IMR-90 (cell line): ENCODE measurements around the gene CHST8. TPM values are rescaled to one million over a fixed set of nuclear protein-coding genes. Genes with fewer than 3 reads are reported as not detected.

Experiments
- ATAC-seq: fragments of 200-7000 bp; cut with Tn5 transposase; 2 replicates; pipeline ENCODE4 v1.9.1; 2020; ENCODE audit warnings: low read depth, mild to moderate bottlenecking, moderate library complexity
- BruUV-seq: library from RNA; stranded (reverse); fragments of 400-500 nt; replicated peaks from 2 replicates; lab custom pipeline; 2021; lab: Mats Ljungman, UMichigan
- CTCF ChIA-PET: fragments of 300-600 bp; formaldehyde crosslinking; extraction: SDS; loops from one replicate; lab custom pipeline; 2021; ENCODE audit warnings: antibody characterized with exemption; lab: Yijun Ruan, JAX
- POLR2A ChIA-PET: fragments of 300-600 bp; sonication (Branson Sonifier 250); formaldehyde crosslinking; loops from one replicate; lab custom pipeline; 2022; ENCODE audit warnings: antibody characterized with exemption; ENCODE audit not compliant: unreplicated experiment; lab: Charles Lee
- DNase-seq: peaks from one replicate; pipeline ENCODE4 v3.0.0; 2013
- H2AFZ ChIP-seq: replicated peaks from 2 replicates; pipeline ENCODE3; 2013; ENCODE audit warnings: low read length, mild to moderate bottlenecking; ENCODE audit not compliant: poor library complexity
- H2AK5ac ChIP-seq: 2 replicates; pipeline ENCODE4 v1.6.1; 2013; ENCODE audit warnings: low read depth, low read length, inconsistent platforms
- H2AK9ac ChIP-seq: replicated peaks from 2 replicates; pipeline ENCODE3; 2013; ENCODE audit warnings: mild to moderate bottlenecking, low read depth, low read length, moderate library complexity; ENCODE audit not compliant: poor library complexity
- H2BK120ac ChIP-seq: 2 replicates; pipeline ENCODE4 v1.6.1; 2013; ENCODE audit warnings: low read depth, low read length, inconsistent platforms
- H2BK15ac ChIP-seq: 3 replicates; pipeline ENCODE4 v1.6.1; 2013; ENCODE audit warnings: low read depth, low read length, inconsistent platforms
- H2BK20ac ChIP-seq: 2 replicates; pipeline ENCODE4 v1.6.1; 2013; ENCODE audit warnings: low read depth, mild to moderate bottlenecking, inconsistent platforms, low read length, moderate library complexity
- H2BK5ac ChIP-seq: 2 replicates; pipeline ENCODE4 v1.6.1; 2013; ENCODE audit warnings: mild to moderate bottlenecking, low read depth, low read length, inconsistent platforms; ENCODE audit not compliant: poor library complexity, severe bottlenecking
- H3K14ac ChIP-seq: replicated peaks from 2 replicates; pipeline ENCODE4 v1.6.1; 2013; ENCODE audit warnings: low read depth, low read length, inconsistent platforms
- H3K18ac ChIP-seq: 2 replicates; pipeline ENCODE4 v1.6.1; 2013; ENCODE audit warnings: low read depth, low read length, control low read depth
- H3K23ac ChIP-seq: 2 replicates; pipeline ENCODE4 v1.6.1; 2013; ENCODE audit warnings: low read depth, low read length, inconsistent platforms
- H3K27ac ChIP-seq: 2 replicates; pipeline ENCODE4 v1.5.1; 2013; ENCODE audit warnings: mild to moderate bottlenecking, control low read depth, low read length; ENCODE audit not compliant: insufficient read depth
- H3K27me3 ChIP-seq: 2 replicates; pipeline ENCODE4 v1.6.1; 2013; ENCODE audit warnings: low read length; ENCODE audit not compliant: control insufficient read depth, insufficient read depth
- H3K36me3 ChIP-seq: 2 replicates; pipeline ENCODE4 v1.6.1; 2013; ENCODE audit warnings: low read length, mixed read lengths; ENCODE audit not compliant: control insufficient read depth, insufficient read depth
- H3K4ac ChIP-seq: 2 replicates; pipeline ENCODE4 v1.6.1; 2013; ENCODE audit warnings: low read depth, low read length, inconsistent platforms
- H3K4me1 ChIP-seq: 2 replicates; pipeline ENCODE4 v1.6.1; 2013; ENCODE audit warnings: low read length, mixed read lengths; ENCODE audit not compliant: control insufficient read depth, insufficient read depth
- H3K4me2 ChIP-seq: 2 replicates; pipeline ENCODE4 v1.6.1; 2013; ENCODE audit warnings: low read depth, mild to moderate bottlenecking, control low read depth, low read length, moderate library complexity
- H3K4me3 ChIP-seq: 2 replicates; pipeline ENCODE4 v1.5.1; 2013; ENCODE audit warnings: low read depth, mild to moderate bottlenecking, control low read depth, low read length, moderate library complexity; ENCODE audit not compliant: insufficient read depth
- H3K56ac ChIP-seq: 2 replicates; pipeline ENCODE4 v1.6.1; 2013; ENCODE audit warnings: low read length, inconsistent platforms; ENCODE audit not compliant: insufficient read depth; ENCODE audit errors: extremely low read depth
- H3K79me1 ChIP-seq, 2 experiments: 2 replicates each; pipeline ENCODE4 v1.6.1; 2013; ENCODE audit warnings: low read length in 2 of 2, inconsistent platforms in 1 of 2, low read depth in 1 of 2
- H3K9ac ChIP-seq: 2 replicates; pipeline ENCODE4 v1.6.1; 2013; ENCODE audit warnings: low read depth, low read length, control low read depth
- H3K9me1 ChIP-seq: 2 replicates; pipeline ENCODE4 v1.6.1; 2013; ENCODE audit warnings: low read length, inconsistent platforms; ENCODE audit not compliant: insufficient read depth
- H3K9me3 ChIP-seq: 2 replicates; pipeline ENCODE4 v1.6.1; 2013; ENCODE audit warnings: low read length; ENCODE audit not compliant: control insufficient read depth, insufficient read depth
- H4K20me1 ChIP-seq: 2 replicates; pipeline ENCODE4 v1.6.1; 2013; ENCODE audit warnings: low read length, inconsistent platforms; ENCODE audit not compliant: insufficient read depth
- H4K5ac ChIP-seq: 2 replicates; pipeline ENCODE4 v1.6.1; 2013; ENCODE audit warnings: mild to moderate bottlenecking, low read depth, low read length, control low read depth
- H4K8ac ChIP-seq, 2 experiments: 2 replicates each; pipeline ENCODE4 v1.6.1; 2013; ENCODE audit warnings: low read depth in 2 of 2, low read length in 2 of 2, control low read depth in 1 of 2, inconsistent platforms in 1 of 2
- H4K91ac ChIP-seq: 2 replicates; pipeline ENCODE4 v1.6.1; 2013; ENCODE audit warnings: low read depth, low read length, inconsistent platforms; ENCODE audit not compliant: insufficient read depth
- BHLHE40 ChIP-seq: fragments of 150-350 bp; IDR thresholded peaks from 2 replicates; pipeline ENCODE4 v1.6.1; 2016; ENCODE audit warnings: mild to moderate bottlenecking, low read depth, low read length
- CEBPB ChIP-seq: IDR thresholded peaks from 2 replicates; pipeline ENCODE4 v1.6.1; 2012; ENCODE audit warnings: low read depth, low read length, improper control_type of control experiment
- WGBS, 2 experiments: methylation state at CpG; one replicate each; pipeline versions ENCODE4 v1.1.5 to v1.1.7; 2013; ENCODE audit warnings: missing lambda C conversion rate in 2 of 2; ENCODE audit not compliant: insufficient read length in 1 of 2; ENCODE audit errors: extremely low coverage in 2 of 2; 5-methylcytosine and 5-hydroxymethylcytosine counted together
- dilution Hi-C: fragments of 300-500 bp; cut with HindIII; formaldehyde crosslinking; loops from one replicate; pipeline ENCODE4 v1.14.3; 2018; ENCODE audit warnings: low sequenced_read_pairs; ENCODE audit not compliant: unreplicated experiment
- in situ Hi-C: fragments of 300-500 bp; cut with MboI; formaldehyde crosslinking; loops from 3 replicates; pipeline ENCODE4 v1.14.3; 2019; ENCODE audit warnings: low sequenced_read_pairs, inconsistent platforms, mixed read lengths
- intact Hi-C: fragments of 100-400 bp; cut with micrococcal nuclease; formaldehyde crosslinking; loops from 2 replicates; pipeline ENCODE4 v1.10.0; 2022
- polyA plus RNA-seq, 3 experiments: library from polyadenylated mRNA; depleted of rRNA; stranded (reverse); fragments of >200 nt; gene quantifications; 2 replicates each; pipeline ENCODE4 v1.2.3, GENCODE V29; 2012; ENCODE audit warnings: low replicate concordance in 1 of 3
- total RNA-seq: library from RNA; depleted of rRNA; stranded (reverse); fragments of >200 nt; gene quantifications from 2 replicates; pipeline ENCODE4 v1.2.3, GENCODE V29; 2012

Gene CHST8
- total and polyA plus RNA-seq, 2 of the 4 experiments (the other 2 are of a cell fraction): not detected

DNA sequence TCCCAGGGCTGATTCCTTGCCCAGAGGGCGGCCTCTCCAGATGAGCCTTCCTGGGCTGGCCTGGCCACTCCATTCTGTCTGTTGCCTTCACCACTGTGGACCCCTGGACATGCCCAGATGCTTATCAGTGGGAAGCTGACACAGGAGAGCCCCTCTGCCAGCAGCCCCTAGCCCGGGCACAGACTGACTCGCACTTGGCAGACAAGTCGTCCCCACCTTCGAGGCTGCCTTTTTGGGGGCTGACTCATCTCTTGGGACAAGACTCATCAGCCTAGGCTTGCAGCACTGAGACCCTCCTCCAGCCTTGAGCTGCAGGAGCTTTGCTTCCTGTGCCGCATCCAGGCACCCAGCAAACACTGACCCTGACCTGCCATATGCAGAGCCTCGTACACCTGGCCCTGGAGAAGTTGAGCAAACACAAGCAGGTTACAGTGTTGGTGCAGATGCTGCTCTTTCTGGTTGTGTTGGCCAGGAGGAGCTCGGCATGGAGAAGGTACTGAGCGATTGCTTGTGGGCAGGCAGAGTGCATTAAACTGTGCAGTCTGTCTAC lies 8.1 kb downstream of the CHST8 start:
- no TSS peak for BruUV-seq
- no peak for ATAC-seq

More for the DNA sequence above, 8.1 kb downstream of the CHST8 start:
- Histone ChIP-seq H4K8ac (no peak overlapping the region), H3K23ac (no peak overlapping the region), H3K56ac (no peak overlapping the region), H2BK15ac (no peak overlapping the region), H3K9me1 (no peaks in the 10 kb centered on the region), H4K5ac (no peak overlapping the region), H4K20me1 (no peaks in the 10 kb centered on the region), H3K4ac (no peak overlapping the region), H3K36me3 (no peaks in the 10 kb centered on the region), H3K14ac (no peak overlapping the region), H2AFZ (no peak overlapping the region), H3K4me3 (no peak overlapping the region), H2AK9ac (no peak overlapping the region), H3K9ac (no peak overlapping the region), H3K27me3 (no peaks in the 10 kb centered on the region), H3K18ac (no peak overlapping the region), H3K27ac (no peak overlapping the region), H2BK20ac (no peak overlapping the region), H3K4me2 (no peak overlapping the region), H3K4me1 (no peaks in the 10 kb centered on the region), H2BK5ac (no peak overlapping the region), H4K91ac (no peak overlapping the region), H2AK5ac (no peak overlapping the region), H3K9me3 (no peaks in the 10 kb centered on the region), H2BK120ac (no peak overlapping the region), H3K79me1 (no peaks in the 10 kb centered on the region)
- no peak for DNase-seq
- WGBS, 2 experiments: 34% methylated on average over 4 of the region's 9 CpGs; no CpG with 5 or more reads in 1 of the 2 experiments
- ChIA-PET POLR2A (interaction anchor here (0.6 kb wide), 1 partner anchor 177 kb away, joined by 3 read pairs; no protein-coding TSS in a partner anchor), CTCF (no interaction called here)
- dilution Hi-C loops (no loop called here), intact Hi-C loops (no loop called here), in situ Hi-C loops (no loop called here)
- TF ChIP-seq BHLHE40 (no peak), CEBPB (no peak)
